Epithelial cell of esophagus (primary cell): ENCODE measurements around the gene NTN5.

Source experiments
- DNase-seq: peaks from one replicate; pipeline ENCODE4 v3.0.0; 2010; ENCODE audit warnings: low read depth
- H3K4me3 ChIP-seq: 2 replicates; pipeline ENCODE4 v1.5.1; 2011; ENCODE audit warnings: mild to moderate bottlenecking, low read length, control low read depth
- CTCF ChIP-seq: IDR thresholded peaks from 2 replicates; pipeline ENCODE4 v1.5.1; 2011; ENCODE audit warnings: low read depth, mild to moderate bottlenecking, low read length, control low read depth, inconsistent platforms; ENCODE audit not compliant: insufficient read depth; ENCODE audit errors: missing control alignments

Gene NTN5

DNA sequence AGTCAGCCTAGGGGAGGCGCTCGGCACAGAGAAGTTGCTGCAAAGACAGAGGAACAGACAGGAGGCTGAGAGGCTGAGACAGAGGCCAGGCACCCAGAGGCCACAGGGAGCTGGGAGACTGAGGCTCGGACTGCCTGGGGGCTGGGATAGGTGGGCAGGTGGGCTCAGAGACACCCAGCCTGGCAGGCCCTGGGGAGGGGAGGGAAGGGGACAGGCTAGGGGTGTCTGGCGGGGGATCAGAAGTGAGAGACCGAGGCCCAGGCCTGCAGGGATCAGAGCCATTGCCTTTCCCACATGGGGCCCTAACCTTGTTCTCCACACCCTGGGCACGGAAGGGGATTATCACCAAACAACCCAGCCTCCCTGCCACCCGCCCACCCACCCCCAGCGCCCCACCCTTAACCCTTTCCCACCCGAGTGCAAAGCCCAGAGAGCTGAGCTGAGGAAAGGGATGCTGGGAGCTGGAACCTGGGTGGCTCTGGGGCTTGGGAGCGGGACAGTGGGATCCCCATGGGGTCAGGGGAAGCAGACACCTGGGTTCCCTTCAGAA lies 1.3 kb downstream of the NTN5 start:
- no peak for TF ChIP-seq CTCF
- H3K4me3 ChIP-seq: no peak overlapping the region
- no peak for DNase-seq

DNA sequence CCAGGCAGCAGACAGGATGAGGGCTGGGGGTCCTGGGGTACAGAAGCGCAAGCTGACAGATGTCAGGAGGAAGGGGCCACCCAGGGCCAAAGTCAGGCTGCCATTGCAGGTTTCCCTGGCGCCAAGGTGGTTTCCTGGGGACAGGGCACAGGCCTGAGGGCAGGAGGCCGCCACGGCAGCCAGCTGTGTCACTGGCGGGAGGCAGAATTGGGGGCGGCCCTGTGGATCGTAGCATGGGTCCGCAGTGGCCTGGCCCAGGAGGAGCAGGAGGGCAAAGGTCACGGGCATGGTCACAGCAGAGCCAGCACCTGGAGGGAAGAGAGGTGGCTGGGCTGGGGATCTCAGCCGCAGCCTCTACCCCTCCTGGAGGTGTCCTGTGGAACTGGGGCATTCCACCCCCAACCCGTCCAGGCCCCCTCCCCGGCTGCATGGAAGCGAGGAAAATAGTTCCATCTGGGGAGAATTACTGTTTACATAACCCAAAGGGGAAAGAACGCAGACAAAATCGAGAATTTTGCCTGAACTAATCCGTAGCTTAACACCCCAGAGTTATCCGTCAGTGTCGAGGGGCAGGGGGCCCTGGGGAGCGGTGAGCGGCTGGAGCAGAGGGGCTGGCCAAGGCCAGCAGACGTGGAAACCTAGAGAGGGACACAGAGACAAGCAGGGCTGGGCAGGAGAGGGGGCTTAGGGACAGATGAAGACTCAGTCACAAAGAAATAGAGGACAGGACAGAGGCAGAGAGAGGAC lies 1.9 kb downstream of the NTN5 start:
- DNase-seq: no peak
- no peak overlapping the region for H3K4me3 ChIP-seq
- no peak for TF ChIP-seq CTCF

DNA sequence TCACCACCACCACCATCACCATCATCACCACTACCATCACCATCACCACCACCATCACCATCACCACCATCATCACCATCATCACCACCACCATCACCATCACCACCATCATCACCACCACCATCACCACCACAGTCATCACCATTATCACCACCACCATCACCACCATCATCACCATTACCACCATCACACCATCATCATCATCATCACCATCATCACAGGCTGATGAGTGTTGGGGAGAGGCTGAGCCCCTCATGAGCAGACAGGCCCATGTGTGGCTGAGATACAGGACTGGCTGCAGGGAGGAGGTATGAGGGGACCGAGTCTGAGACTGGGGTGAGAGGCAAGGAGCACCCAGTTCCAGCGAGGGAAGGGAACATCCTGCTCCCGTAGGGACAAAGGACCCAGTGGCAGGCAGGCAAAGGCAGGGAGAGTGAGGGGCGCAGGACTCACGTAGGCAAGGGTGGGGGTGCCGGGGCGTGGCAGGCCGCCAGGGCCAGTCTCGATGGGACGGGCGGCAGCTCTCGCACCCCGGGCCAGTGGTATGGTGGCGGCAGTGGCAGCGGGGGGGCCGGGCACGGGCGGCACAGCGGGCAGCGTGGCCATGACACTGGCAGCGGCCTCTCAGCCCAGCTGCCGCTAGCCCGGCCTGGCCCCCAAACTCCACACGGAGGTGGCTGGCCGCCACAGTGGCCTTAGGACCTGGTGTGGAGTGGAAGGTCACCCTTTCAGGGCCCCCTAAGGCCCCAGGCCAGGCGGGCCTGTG lies 2.7 kb downstream of the NTN5 start:
- no peak overlapping the region for H3K4me3 ChIP-seq
- no peak for TF ChIP-seq CTCF
- no peak for DNase-seq

DNA sequence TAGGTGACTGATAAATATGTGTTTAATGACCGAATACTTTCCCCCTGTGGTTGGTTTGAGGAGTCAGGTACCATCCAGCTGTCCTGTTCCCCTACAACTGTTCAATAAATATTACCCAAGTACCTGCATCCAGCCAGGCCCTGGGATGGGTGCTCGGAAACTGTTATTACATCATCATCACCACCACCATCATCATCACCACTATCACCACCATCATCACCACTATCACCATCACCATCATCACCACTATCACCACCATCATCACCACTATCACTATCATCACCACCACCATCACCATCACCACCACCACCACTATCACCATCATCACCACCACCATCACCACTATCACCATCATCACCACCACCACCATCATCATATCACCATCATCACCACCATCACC lies 4.1 kb downstream of the NTN5 start:
- no peak for DNase-seq
- TF ChIP-seq CTCF: no peak
- no peak overlapping the region for H3K4me3 ChIP-seq

DNA sequence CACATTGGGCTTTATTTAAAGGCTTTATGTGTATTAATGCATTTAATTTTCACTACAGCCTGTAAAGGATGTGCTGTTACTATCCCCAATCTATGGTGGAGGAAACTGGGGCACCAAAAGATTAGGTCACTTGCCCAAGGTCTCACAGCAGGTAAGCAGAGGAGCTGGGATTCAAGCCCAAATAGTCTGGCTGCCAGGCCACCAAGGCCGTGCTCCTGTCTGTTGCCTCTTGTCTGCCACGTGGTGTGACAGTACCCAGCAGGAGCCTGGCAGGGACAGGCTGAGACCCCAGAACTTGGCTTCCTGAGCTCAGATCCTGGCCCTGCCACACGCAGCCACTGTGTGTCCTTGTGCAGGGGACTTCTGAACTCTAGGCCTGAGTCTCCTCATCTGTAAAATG lies 4.5 kb downstream of the NTN5 start:
- no peak overlapping the region for H3K4me3 ChIP-seq
- DNase-seq: no peak
- no peak for TF ChIP-seq CTCF

DNA sequence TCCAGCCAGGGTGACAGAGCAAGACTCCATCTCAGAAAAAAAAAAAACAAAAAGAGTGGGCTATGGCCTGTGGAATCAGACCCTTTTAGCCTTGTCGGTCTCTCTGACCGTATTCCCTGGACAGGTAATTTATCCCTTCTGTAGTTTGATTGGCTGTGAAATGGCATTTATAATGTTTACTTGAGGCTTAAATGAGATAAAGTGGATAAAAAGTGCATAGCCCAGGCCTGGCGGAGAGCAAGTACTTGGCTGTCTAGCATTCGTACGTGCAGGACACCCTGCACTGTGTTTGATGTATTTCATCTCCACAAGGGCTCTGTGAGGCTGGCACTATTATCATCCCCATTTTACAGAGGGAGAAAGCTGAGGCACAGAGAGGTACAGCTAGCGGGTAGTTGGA lies 7.0 kb downstream of the NTN5 start:
- H3K4me3 ChIP-seq: no peak overlapping the region
- no peak for TF ChIP-seq CTCF
- DNase-seq: no peak

GRCh38 chr19:48664476-48664875 lies 8.3 kb downstream of the NTN5 start:
- no peak for TF ChIP-seq CTCF
- H3K4me3 ChIP-seq: no peak overlapping the region
- no peak for DNase-seq
